HL-60 (cell line): ENCODE results near the gene PACRG.

Experiments
- DNase-seq, 2 experiments: peaks; one replicate each; pipeline ENCODE4 v3.0.0-alpha.2; 2010 to 2020; ENCODE audit warnings: low read depth in 1 of 2, low spot score in 1 of 2
- H3K27ac ChIP-seq: fragments of 250-450 bp; sonication (Bioruptor Pico); replicated peaks from 2 replicates; pipeline ENCODE4 v1.5.1; 2020; ENCODE audit warnings: mild to moderate bottlenecking, moderate library complexity
- H3K27me3 ChIP-seq: fragments of 250-450 bp; sonication (Bioruptor Pico); 2 replicates; pipeline ENCODE4 v1.5.1; 2021; ENCODE audit warnings: mild to moderate bottlenecking, moderate library complexity; ENCODE audit not compliant: insufficient read depth, poor library complexity, severe bottlenecking
- H3K4me3 ChIP-seq: replicated peaks from 2 replicates; pipeline ENCODE4 v1.5.1; 2011; ENCODE audit warnings: mild to moderate bottlenecking, control low read depth, low read length; ENCODE audit not compliant: insufficient read depth
- GABPA ChIP-seq: IDR thresholded peaks from 2 replicates; pipeline ENCODE4 v1.6.1; 2012; ENCODE audit warnings: low read depth
- POLR2AphosphoS5 ChIP-seq: IDR thresholded peaks from 2 replicates; pipeline ENCODE4 v1.6.1; 2012; ENCODE audit warnings: low read depth
- SPI1 ChIP-seq: IDR thresholded peaks from 2 replicates; pipeline ENCODE4 v1.6.1; 2012; ENCODE audit warnings: low read depth, mild to moderate bottlenecking, borderline replicate concordance
- TF ChIP-seq, protein P1 (sequence below): IDR thresholded peaks from 2 replicates; pipeline ENCODE4 v1.6.1; 2012; ENCODE audit warnings: low read depth; ENCODE audit not compliant: insufficient replicate concordance
- TF ChIP-seq, protein P2 (sequence below): IDR thresholded peaks from one replicate; pipeline ENCODE4 v1.5.1; 2011; ENCODE audit warnings: low read length, control low read depth, inconsistent platforms; ENCODE audit not compliant: insufficient read depth

Gene PACRG

GRCh38 chr6:163026893-163027292 lies 299.1 kb downstream of the PACRG start:
- no peak overlapping the region for H3K4me3 ChIP-seq
- DNase-seq = no peak
- H3K27ac ChIP-seq = no peak overlapping the region
- no peaks in the 10 kb centered on the region for H3K27me3 ChIP-seq
- TF ChIP-seq POLR2AphosphoS5 (no peak), GABPA (no peak), SPI1 (no peak)
- TF ChIP-seq, protein P1, sequence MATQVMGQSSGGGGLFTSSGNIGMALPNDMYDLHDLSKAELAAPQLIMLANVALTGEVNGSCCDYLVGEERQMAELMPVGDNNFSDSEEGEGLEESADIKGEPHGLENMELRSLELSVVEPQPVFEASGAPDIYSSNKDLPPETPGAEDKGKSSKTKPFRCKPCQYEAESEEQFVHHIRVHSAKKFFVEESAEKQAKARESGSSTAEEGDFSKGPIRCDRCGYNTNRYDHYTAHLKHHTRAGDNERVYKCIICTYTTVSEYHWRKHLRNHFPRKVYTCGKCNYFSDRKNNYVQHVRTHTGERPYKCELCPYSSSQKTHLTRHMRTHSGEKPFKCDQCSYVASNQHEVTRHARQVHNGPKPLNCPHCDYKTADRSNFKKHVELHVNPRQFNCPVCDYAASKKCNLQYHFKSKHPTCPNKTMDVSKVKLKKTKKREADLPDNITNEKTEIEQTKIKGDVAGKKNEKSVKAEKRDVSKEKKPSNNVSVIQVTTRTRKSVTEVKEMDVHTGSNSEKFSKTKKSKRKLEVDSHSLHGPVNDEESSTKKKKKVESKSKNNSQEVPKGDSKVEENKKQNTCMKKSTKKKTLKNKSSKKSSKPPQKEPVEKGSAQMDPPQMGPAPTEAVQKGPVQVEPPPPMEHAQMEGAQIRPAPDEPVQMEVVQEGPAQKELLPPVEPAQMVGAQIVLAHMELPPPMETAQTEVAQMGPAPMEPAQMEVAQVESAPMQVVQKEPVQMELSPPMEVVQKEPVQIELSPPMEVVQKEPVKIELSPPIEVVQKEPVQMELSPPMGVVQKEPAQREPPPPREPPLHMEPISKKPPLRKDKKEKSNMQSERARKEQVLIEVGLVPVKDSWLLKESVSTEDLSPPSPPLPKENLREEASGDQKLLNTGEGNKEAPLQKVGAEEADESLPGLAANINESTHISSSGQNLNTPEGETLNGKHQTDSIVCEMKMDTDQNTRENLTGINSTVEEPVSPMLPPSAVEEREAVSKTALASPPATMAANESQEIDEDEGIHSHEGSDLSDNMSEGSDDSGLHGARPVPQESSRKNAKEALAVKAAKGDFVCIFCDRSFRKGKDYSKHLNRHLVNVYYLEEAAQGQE = no peak
- TF ChIP-seq, protein P2, sequence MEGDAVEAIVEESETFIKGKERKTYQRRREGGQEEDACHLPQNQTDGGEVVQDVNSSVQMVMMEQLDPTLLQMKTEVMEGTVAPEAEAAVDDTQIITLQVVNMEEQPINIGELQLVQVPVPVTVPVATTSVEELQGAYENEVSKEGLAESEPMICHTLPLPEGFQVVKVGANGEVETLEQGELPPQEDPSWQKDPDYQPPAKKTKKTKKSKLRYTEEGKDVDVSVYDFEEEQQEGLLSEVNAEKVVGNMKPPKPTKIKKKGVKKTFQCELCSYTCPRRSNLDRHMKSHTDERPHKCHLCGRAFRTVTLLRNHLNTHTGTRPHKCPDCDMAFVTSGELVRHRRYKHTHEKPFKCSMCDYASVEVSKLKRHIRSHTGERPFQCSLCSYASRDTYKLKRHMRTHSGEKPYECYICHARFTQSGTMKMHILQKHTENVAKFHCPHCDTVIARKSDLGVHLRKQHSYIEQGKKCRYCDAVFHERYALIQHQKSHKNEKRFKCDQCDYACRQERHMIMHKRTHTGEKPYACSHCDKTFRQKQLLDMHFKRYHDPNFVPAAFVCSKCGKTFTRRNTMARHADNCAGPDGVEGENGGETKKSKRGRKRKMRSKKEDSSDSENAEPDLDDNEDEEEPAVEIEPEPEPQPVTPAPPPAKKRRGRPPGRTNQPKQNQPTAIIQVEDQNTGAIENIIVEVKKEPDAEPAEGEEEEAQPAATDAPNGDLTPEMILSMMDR = no peak

GRCh38 chr6:163030980-163031379 lies 303.2 kb downstream of the PACRG start:
- TF ChIP-seq POLR2AphosphoS5 (no peak), GABPA (no peak), SPI1 (no peak)
- TF ChIP-seq, protein P1 = no peak
- TF ChIP-seq, protein P2 = no peak
- no peak for DNase-seq
- Histone ChIP-seq H3K27ac (no peak overlapping the region), H3K4me3 (no peak overlapping the region), H3K27me3 (no peaks in the 10 kb centered on the region)

DNA sequence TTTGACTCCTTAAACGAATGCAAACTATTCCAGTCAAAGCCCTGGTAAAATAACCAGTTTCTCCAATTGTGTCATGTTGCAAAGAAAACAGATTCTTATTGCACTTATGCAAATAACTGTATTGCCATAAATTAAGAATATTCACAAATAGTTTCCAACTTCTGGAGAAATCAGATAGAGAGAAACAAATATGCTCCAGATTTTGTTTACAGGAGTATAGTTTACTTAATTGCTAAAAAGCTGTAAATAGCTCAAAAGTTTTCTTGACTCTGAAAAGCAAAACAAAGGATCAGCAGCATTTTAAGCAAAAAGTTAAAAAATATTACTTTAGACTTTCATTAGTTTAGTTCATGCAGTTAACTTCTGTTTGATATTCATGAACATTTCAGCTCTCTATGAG lies 304.2 kb downstream of the PACRG start:
- DNase-seq = no peak
- Histone ChIP-seq H3K27me3 (no peaks in the 10 kb centered on the region), H3K4me3 (no peak overlapping the region), H3K27ac (no peak overlapping the region)
- TF ChIP-seq, protein P1 = no peak
- TF ChIP-seq GABPA (no peak), SPI1 (no peak), POLR2AphosphoS5 (no peak)
- TF ChIP-seq, protein P2 = no peak
